ENCODE data around the gene SVIL.

Gene SVIL

GRCh38 chr10:29634764-29635625, at the start of gene SVIL:
Gene SVIL, minus strand, starts transcription at chr10:29634971. Its CDS starts 79,913 bp downstream, at chr10:29555058.
- no peak for FAIRE-seq

GRCh38 chr10:29681676-29682448, 47.1 kb upstream of the SVIL start:
- no peak for FAIRE-seq

GRCh38 chr10:29680091-29680490, 45.3 kb upstream of the SVIL start:
- no peak for FAIRE-seq

GRCh38 chr10:29676732-29677131, 42.0 kb upstream of the SVIL start:
- FAIRE-seq, result no peak

GRCh38 chr10:29675984-29676383, 41.2 kb upstream of the SVIL start:
- no peak for FAIRE-seq

- no peak for FAIRE-seq
Observed at GRCh38 chr10:29671968-29672367, 37.2 kb upstream of the SVIL start.

GRCh38 chr10:29671228-29671780, 36.5 kb upstream of the SVIL start:
- FAIRE-seq, result no peak

GRCh38 chr10:29670761-29671160, 36.0 kb upstream of the SVIL start:
- FAIRE-seq, result no peak

GRCh38 chr10:29669149-29669548, 34.4 kb upstream of the SVIL start:
- FAIRE-seq, result no peak

GRCh38 chr10:29668628-29669027, 33.9 kb upstream of the SVIL start:
- no peak for FAIRE-seq

GRCh38 chr10:29667191-29667590, 32.4 kb upstream of the SVIL start:
- FAIRE-seq, result no peak

- FAIRE-seq, result no peak
Observed at GRCh38 chr10:29666201-29666600, 31.4 kb upstream of the SVIL start.

GRCh38 chr10:29663718-29664117, 28.9 kb upstream of the SVIL start:
- no peak for FAIRE-seq

- no peak for FAIRE-seq
Observed at GRCh38 chr10:29658984-29659965, 24.5 kb upstream of the SVIL start.

GRCh38 chr10:29657719-29658274, 23.0 kb upstream of the SVIL start:
- no peak for FAIRE-seq

- no peak for FAIRE-seq
Observed at GRCh38 chr10:29656451-29656992, 21.8 kb upstream of the SVIL start.

GRCh38 chr10:29652192-29652591, 17.4 kb upstream of the SVIL start:
- FAIRE-seq, result no peak

- FAIRE-seq, result no peak
Observed at GRCh38 chr10:29651767-29652166, 17.0 kb upstream of the SVIL start.

- no peak for FAIRE-seq
Observed at GRCh38 chr10:29650552-29650944, 15.8 kb upstream of the SVIL start.

GRCh38 chr10:29649561-29650551, 15.1 kb upstream of the SVIL start:
- no peak for FAIRE-seq

- FAIRE-seq, result peak; percentile 94
Observed at GRCh38 chr10:29648983-29649268, 14.2 kb upstream of the SVIL start.

Measured in endometrium (tissue), 2 donors.